Activated CD8-positive, alpha-beta T cell treated with anti-CD3 and anti-CD28 coated beads for 36 hours (primary cell): Measurements from ENCODE around the gene TMCC1. TPM values are rescaled to one million over a fixed set of nuclear protein-coding genes. Genes with fewer than 3 reads are reported as not detected.
"Not testable (repeated sequence)": the region's sequence is repeated elsewhere in the genome, so short reads cannot be mapped to it uniquely, and the experiment has no call there.

ENCODE experiments used
- ATAC-seq: fragments of 200-7000 bp; cut with Tn5 transposase; one replicate; pipeline ENCODE4 v1.10.0; 2021; ENCODE audit warnings: mild to moderate bottlenecking, moderate library complexity
- CTCF ChIA-PET: fragments of 350-600 bp; sonication (Branson Sonifier 250); formaldehyde crosslinking; loops from one replicate; lab custom pipeline; 2021; ENCODE audit warnings: antibody characterized with exemption; lab: Charles Lee
- POLR2A ChIA-PET: fragments of 350-600 bp; sonication (Branson Sonifier 250); formaldehyde crosslinking; loops from one replicate; lab custom pipeline; 2021; ENCODE audit warnings: antibody characterized with exemption; lab: Charles Lee
- DNase-seq: peaks from one replicate; pipeline ENCODE4 v3.0.0-alpha.2; 2020
- H3K27ac Mint-ChIP-seq: one replicate; pipeline ENCODE4 v1.8.0; 2021; ENCODE audit warnings: mild to moderate bottlenecking, mixed read lengths
- H3K27me3 Mint-ChIP-seq: one replicate; pipeline ENCODE4 v1.8.0; 2021; ENCODE audit warnings: mixed read lengths
- H3K36me3 Mint-ChIP-seq: one replicate; pipeline ENCODE4 v1.8.0; 2021; ENCODE audit warnings: low read depth, mixed read lengths
- H3K4me1 Mint-ChIP-seq: one replicate; pipeline ENCODE4 v1.8.0; 2021; ENCODE audit warnings: low read depth, mixed read lengths
- H3K4me3 Mint-ChIP-seq: one replicate; pipeline ENCODE4 v1.8.0; 2021; ENCODE audit warnings: mild to moderate bottlenecking, moderate library complexity, mixed read lengths
- H3K9me3 Mint-ChIP-seq: one replicate; pipeline ENCODE4 v1.8.0; 2021; ENCODE audit warnings: mixed read lengths
- CTCF ChIP-seq: fragments of 200-600 bp; IDR thresholded peaks from one replicate; pipeline ENCODE4 v1.8.0; 2022; ENCODE audit warnings: antibody characterized with exemption, mild to moderate bottlenecking
- intact Hi-C: fragments of 100-400 bp; cut with micrococcal nuclease; formaldehyde crosslinking; loops from one replicate; pipeline ENCODE4 v1.10.0; 2022
- total RNA-seq, 2 experiments: library from RNA; stranded (reverse); gene quantifications; one replicate each; pipeline ENCODE4 v1.2.3, GENCODE V29; 2021

The TMCC1 gene
- total RNA-seq, 2 experiments from 2014 or later = 14.1 to 18.0 TPM

- ChIA-PET POLR2A (interaction anchor here (1.0 kb wide), 1 partner anchor 18 kb away, joined by 3 read pairs; no protein-coding TSS in a partner anchor), CTCF (no interaction called here)
- ATAC-seq (no peak), DNase-seq (no peak)
- TF ChIP-seq CTCF = no peak
- Mint-ChIP-seq H3K4me1 (peaks cover 49% of the 10 kb centered on the region), H3K36me3 (peaks cover 12% of the 10 kb centered on the region), H3K4me3 (no peak overlapping the region), H3K9me3 (no peaks in the 10 kb centered on the region), H3K27ac (no peak overlapping the region), H3K27me3 (no peaks in the 10 kb centered on the region)
- intact Hi-C loops = no loop called here
Measured at GRCh38 chr3:129890891-129891290, 2.6 kb downstream of the TMCC1 start.

- Mint-ChIP-seq H3K9me3 (no peaks in the 10 kb centered on the region), H3K27ac (no peak overlapping the region), H3K4me3 (no peak overlapping the region), H3K27me3 (no peaks in the 10 kb centered on the region), H3K4me1 (peaks cover 47% of the 10 kb centered on the region), H3K36me3 (peaks cover 11% of the 10 kb centered on the region)
- no peak for ATAC-seq
- ChIA-PET CTCF (interaction anchor here (1.1 kb wide), 1 partner anchor 52 kb away, joined by 3 read pairs; no protein-coding TSS in a partner anchor), POLR2A (interaction anchor here (0.6 kb wide), 1 partner anchor 63 kb away, joined by 4 read pairs; no protein-coding TSS in a partner anchor)
- TF ChIP-seq CTCF = no peak
- intact Hi-C loops = no loop called here
- DNase-seq = peak; percentile 8
Measured at GRCh38 chr3:129890125-129890524, 3.4 kb downstream of the TMCC1 start.

GRCh38 chr3:129888771-129889170, 4.7 kb downstream of the TMCC1 start:
- intact Hi-C loops = no loop called here
- ChIA-PET CTCF (interaction anchor here (1.0 to 1.2 kb wide), 2 partner anchors 9 to 261 kb away, joined by 4 to 5 read pairs; no protein-coding TSS in a partner anchor), POLR2A (no interaction called here)
- TF ChIP-seq CTCF = no peak
- Mint-ChIP-seq H3K4me3 (no peak overlapping the region), H3K27me3 (no peaks in the 10 kb centered on the region), H3K4me1 (peaks cover 43% of the 10 kb centered on the region), H3K9me3 (no peaks in the 10 kb centered on the region), H3K36me3 (peaks cover 12% of the 10 kb centered on the region), H3K27ac (no peak overlapping the region)
- ATAC-seq = no peak
- DNase-seq = no peak

- no peaks in the 10 kb centered on the region for H3K27me3 Mint-ChIP-seq
- no peak for ATAC-seq
- POLR2A ChIA-PET = no interaction called here
- H3K4me3 Mint-ChIP-seq = no peak overlapping the region
- H3K36me3 Mint-ChIP-seq = peaks cover 23% of the 10 kb centered on the region
- H3K9me3 Mint-ChIP-seq = no peaks in the 10 kb centered on the region
- no peak overlapping the region for H3K27ac Mint-ChIP-seq
- intact Hi-C loops = no loop called here
- no peak for DNase-seq
- H3K4me1 Mint-ChIP-seq = peaks cover 7% of the 10 kb centered on the region
- CTCF ChIA-PET = no interaction called here
- TF ChIP-seq CTCF = no peak
Measured at GRCh38 chr3:129881261-129881660, 12.2 kb downstream of the TMCC1 start.

GRCh38 chr3:129878355-129878754, 15.2 kb downstream of the TMCC1 start:
- Mint-ChIP-seq H3K36me3 (peaks cover 27% of the 10 kb centered on the region), H3K4me1 (peaks cover 7% of the 10 kb centered on the region), H3K4me3 (no peak overlapping the region), H3K27ac (no peak overlapping the region), H3K27me3 (no peaks in the 10 kb centered on the region), H3K9me3 (no peaks in the 10 kb centered on the region)
- DNase-seq (no peak), ATAC-seq (no peak)
- TF ChIP-seq CTCF = no peak
- POLR2A ChIA-PET = interaction anchor here (1.0 kb wide), 1 partner anchor 210 kb away, joined by 3 read pairs; no protein-coding TSS in a partner anchor
- CTCF ChIA-PET = interaction anchor here (1.0 kb wide), 1 partner anchor 55 kb away, joined by 3 read pairs; no protein-coding TSS in a partner anchor
- intact Hi-C loops = no loop called here

GRCh38 chr3:129874479-129874878, 19.0 kb downstream of the TMCC1 start:
- ATAC-seq, H3K27ac Mint-ChIP-seq, POLR2A ChIA-PET, H3K9me3 Mint-ChIP-seq, H3K27me3 Mint-ChIP-seq, intact Hi-C loops, DNase-seq, H3K4me3 Mint-ChIP-seq, H3K4me1 Mint-ChIP-seq: not testable (repeated sequence)
- H3K36me3 Mint-ChIP-seq = peaks cover 33% of the 10 kb centered on the region
- CTCF ChIA-PET = interaction anchor here (2.0 kb wide), 1 partner anchor 59 kb away, joined by 4 read pairs; no protein-coding TSS in a partner anchor
